CD4-positive, alpha-beta T cell (primary cell): ENCODE data around the gene HOXA13. TPM values are rescaled to one million over a fixed set of nuclear protein-coding genes. Genes with fewer than 3 reads are reported as not detected.

ENCODE experiments used
- ATAC-seq: fragments of 200-7000 bp; cut with Tn5 transposase; one replicate; pipeline ENCODE4 v1.10.0; 2022; ENCODE audit warnings: mild to moderate bottlenecking; ENCODE audit not compliant: poor library complexity
- CTCF ChIA-PET: fragments of 350-600 bp; sonication (Branson Sonifier 250); formaldehyde crosslinking; loops from one replicate; lab custom pipeline; 2021; ENCODE audit warnings: antibody characterized with exemption, inconsistent platforms; lab: Charles Lee
- POLR2A ChIA-PET: fragments of 350-600 bp; sonication (Branson Sonifier 250); formaldehyde crosslinking; loops from one replicate; lab custom pipeline; 2021; ENCODE audit warnings: antibody characterized with exemption, inconsistent platforms; lab: Charles Lee
- DNase-seq, 14 experiments: peaks; one replicate each; pipeline ENCODE4 v3.0.0-alpha.2; 2013 to 2020; ENCODE audit warnings: mixed read lengths in 2 of 14
- H3K27ac ChIP-seq, 2 donors: one replicate each; pipeline versions ENCODE4 v1.5.1 to v1.7.0; 2013; ENCODE audit warnings: low read length in 2 of 2, low read depth in 1 of 2, mild to moderate bottlenecking in 1 of 2
- H3K27me3 ChIP-seq, 2 experiments: 1 replicate in 1 of 2; 2 replicates in 1 of 2; pipeline versions ENCODE4 v1.6.1 to v1.7.0; 2013; ENCODE audit warnings: low read length in 2 of 2, control low read depth in 1 of 2, mild to moderate bottlenecking in 1 of 2, moderate library complexity in 1 of 2; ENCODE audit not compliant: insufficient read depth in 2 of 2, control insufficient read depth in 1 of 2
- H3K36me3 ChIP-seq: one replicate; pipeline ENCODE4 v1.6.1; 2013; ENCODE audit warnings: low read length, control low read depth; ENCODE audit not compliant: insufficient read depth
- H3K4me1 ChIP-seq: one replicate; pipeline ENCODE4 v1.6.1; 2013; ENCODE audit warnings: low read length, control low read depth; ENCODE audit not compliant: insufficient read depth
- H3K4me3 ChIP-seq: one replicate; pipeline ENCODE4 v1.5.1; 2013; ENCODE audit warnings: mild to moderate bottlenecking, low read length, moderate library complexity
- H3K9me3 ChIP-seq, 2 experiments: 1 replicate in 1 of 2; 2 replicates in 1 of 2; pipeline versions ENCODE4 v1.6.1 to v1.7.0; 2013; ENCODE audit warnings: low read length in 2 of 2, mild to moderate bottlenecking in 2 of 2, control low read depth in 1 of 2, moderate library complexity in 1 of 2; ENCODE audit not compliant: control insufficient read depth in 1 of 2, insufficient read depth in 1 of 2
- H3K27ac Mint-ChIP-seq: one replicate; pipeline ENCODE4 v1.8.0; 2020; ENCODE audit warnings: mixed read lengths
- H3K27me3 Mint-ChIP-seq: one replicate; pipeline ENCODE4 v1.8.0; 2021; ENCODE audit warnings: mixed read lengths
- H3K36me3 Mint-ChIP-seq: one replicate; pipeline ENCODE4 v1.8.0; 2021; ENCODE audit warnings: low read depth, mixed read lengths
- H3K4me1 Mint-ChIP-seq: one replicate; pipeline ENCODE4 v1.8.0; 2021; ENCODE audit warnings: low read depth, mixed read lengths
- H3K4me3 Mint-ChIP-seq: one replicate; pipeline ENCODE4 v1.8.0; 2020; ENCODE audit warnings: mild to moderate bottlenecking, mixed read lengths
- H3K9me3 Mint-ChIP-seq: one replicate; pipeline ENCODE4 v1.8.0; 2020; ENCODE audit warnings: mixed read lengths
- intact Hi-C, 2 experiments: fragments of 100-400 bp; cut with DNase I in 1 of 2; cut with micrococcal nuclease in 1 of 2; formaldehyde crosslinking; loops; one replicate each; pipeline versions ENCODE4 v1.15.1 to v1.9.0; 2023 to 2025; cut with DNase I, micrococcal nuclease
- total RNA-seq, 174 experiments: library from RNA in 2 of 174; stranded (reverse) in 2 of 174; gene quantifications; one replicate each; pipeline ENCODE4 v1.2.3 and lab custom pipeline; 2021 to 2026
- TF ChIP-seq, protein P1 (sequence below): fragments of 200-600 bp; IDR thresholded peaks from one replicate; pipeline ENCODE4 v1.8.0; 2022; ENCODE audit warnings: antibody characterized with exemption, mild to moderate bottlenecking

Gene HOXA13
- total RNA-seq, 2 experiments from 2014 or later: not detected

DNA sequence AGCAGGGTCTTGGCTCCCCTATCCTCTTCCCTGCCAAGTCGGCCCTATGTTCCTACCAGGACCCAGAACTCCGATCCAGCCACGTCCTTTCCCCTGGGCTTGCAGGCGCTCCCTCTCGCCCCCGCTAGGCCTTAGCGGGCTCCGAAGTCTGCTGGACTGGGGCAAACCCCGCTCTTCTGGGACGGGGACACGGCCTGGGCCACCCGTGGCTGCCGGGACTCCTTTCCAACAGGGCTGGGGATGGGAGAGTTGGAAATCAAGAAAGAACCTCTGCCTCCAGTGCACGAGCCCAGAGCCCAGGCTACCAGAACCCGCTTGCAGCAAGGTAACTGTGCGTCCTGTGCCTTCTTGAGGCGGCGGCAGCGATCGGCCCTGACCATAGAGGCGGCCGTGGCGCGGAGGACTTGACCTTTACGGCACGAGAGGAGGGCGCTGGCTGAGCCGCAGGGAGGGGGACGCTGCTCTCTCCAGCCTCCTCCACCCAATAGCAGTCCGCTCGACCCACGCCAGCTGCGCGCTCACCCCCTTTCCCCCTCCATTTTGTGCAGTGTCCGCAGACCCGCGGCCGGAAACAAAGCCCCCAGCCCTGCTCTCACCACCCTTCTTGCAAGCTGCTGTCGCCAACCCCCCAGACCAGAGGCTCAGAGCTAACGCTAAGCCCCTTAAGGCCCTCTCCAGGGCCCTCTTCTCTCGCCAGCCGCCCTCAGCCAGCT is 7.9 kb downstream of the HOXA13 start:
- Histone ChIP-seq H3K4me3 (no peak overlapping the region), H3K9me3 (peaks cover 0 to 36% of the 10 kb centered on the region in 2 experiments), H3K36me3 (no peaks in the 10 kb centered on the region), H3K27ac (no peak overlapping the region), H3K4me1 (peaks cover 54% of the 10 kb centered on the region), H3K27me3 (peaks cover 89 to 96% of the 10 kb centered on the region in 2 experiments)
- POLR2A ChIA-PET: interaction anchor here (0.5 to 1.5 kb wide), 5 partner anchors 9 to 419 kb away, joined by 3 to 5 read pairs (median 4); no protein-coding TSS in a partner anchor
- peak overlapping the region; percentile 45 for H3K4me3 Mint-ChIP-seq
- peaks cover 99% of the 10 kb centered on the region for H3K27me3 Mint-ChIP-seq
- H3K9me3 Mint-ChIP-seq: no peaks in the 10 kb centered on the region
- TF ChIP-seq, protein P1, sequence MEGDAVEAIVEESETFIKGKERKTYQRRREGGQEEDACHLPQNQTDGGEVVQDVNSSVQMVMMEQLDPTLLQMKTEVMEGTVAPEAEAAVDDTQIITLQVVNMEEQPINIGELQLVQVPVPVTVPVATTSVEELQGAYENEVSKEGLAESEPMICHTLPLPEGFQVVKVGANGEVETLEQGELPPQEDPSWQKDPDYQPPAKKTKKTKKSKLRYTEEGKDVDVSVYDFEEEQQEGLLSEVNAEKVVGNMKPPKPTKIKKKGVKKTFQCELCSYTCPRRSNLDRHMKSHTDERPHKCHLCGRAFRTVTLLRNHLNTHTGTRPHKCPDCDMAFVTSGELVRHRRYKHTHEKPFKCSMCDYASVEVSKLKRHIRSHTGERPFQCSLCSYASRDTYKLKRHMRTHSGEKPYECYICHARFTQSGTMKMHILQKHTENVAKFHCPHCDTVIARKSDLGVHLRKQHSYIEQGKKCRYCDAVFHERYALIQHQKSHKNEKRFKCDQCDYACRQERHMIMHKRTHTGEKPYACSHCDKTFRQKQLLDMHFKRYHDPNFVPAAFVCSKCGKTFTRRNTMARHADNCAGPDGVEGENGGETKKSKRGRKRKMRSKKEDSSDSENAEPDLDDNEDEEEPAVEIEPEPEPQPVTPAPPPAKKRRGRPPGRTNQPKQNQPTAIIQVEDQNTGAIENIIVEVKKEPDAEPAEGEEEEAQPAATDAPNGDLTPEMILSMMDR: no peak
- H3K4me1 Mint-ChIP-seq: peaks cover 56% of the 10 kb centered on the region
- ATAC-seq (no peak), DNase-seq (no peak)
- intact Hi-C loops: loop anchor here (1.0 to 10.0 kb wide), 4 partner anchors 473 to 993 kb away; partner anchors contain the start of genes HIBADH (in 1 of the 2), JAZF1 (in 1 of the 2) and TAX1BP1 (in 1 of the 2)
- no peak overlapping the region for H3K27ac Mint-ChIP-seq
- CTCF ChIA-PET: interaction anchor here (0.8 to 1.5 kb wide), 3 partner anchors 12 to 41 kb away, joined by 3 to 9 read pairs (median 3); no protein-coding TSS in a partner anchor
- no peaks in the 10 kb centered on the region for H3K36me3 Mint-ChIP-seq

- intact Hi-C loops: loop anchor here in 1 of 2 experiments (10.0 kb wide), 3 partner anchors 474 to 994 kb away; partner anchors contain the start of genes HIBADH, JAZF1 and TAX1BP1
- Histone ChIP-seq H3K27ac (no peak overlapping the region), H3K9me3 (peaks cover 0 to 39% of the 10 kb centered on the region in 2 experiments), H3K4me1 (peaks cover 58% of the 10 kb centered on the region), H3K36me3 (no peaks in the 10 kb centered on the region), H3K4me3 (no peak overlapping the region), H3K27me3 (peaks cover 92 to 96% of the 10 kb centered on the region in 2 experiments)
- Mint-ChIP-seq H3K9me3 (no peaks in the 10 kb centered on the region), H3K27ac (no peak overlapping the region), H3K4me1 (peaks cover 61% of the 10 kb centered on the region), H3K27me3 (peaks cover 99% of the 10 kb centered on the region), H3K4me3 (peak overlapping the region; percentile 45), H3K36me3 (no peaks in the 10 kb centered on the region)
- TF ChIP-seq, protein P1: no peak
- ATAC-seq (no peak), DNase-seq (no peak)
- POLR2A ChIA-PET: no interaction called here
- CTCF ChIA-PET: interaction anchor here (1.1 to 1.5 kb wide), 3 partner anchors 12 to 830 kb away, joined by 3 to 9 read pairs (median 6); no protein-coding TSS in a partner anchor
Observed at GRCh38 chr7:27191161-27191731, 8.6 kb downstream of the HOXA13 start.

- peaks cover 0 to 49% of the 10 kb centered on the region in 2 experiments for H3K9me3 ChIP-seq
- H3K4me3 ChIP-seq: no peak overlapping the region
- TF ChIP-seq, protein P1: no peak
- no peaks in the 10 kb centered on the region for H3K36me3 Mint-ChIP-seq
- CTCF ChIA-PET: interaction anchor here (1.0 to 1.6 kb wide), 4 partner anchors 11 to 831 kb away, joined by 3 to 13 read pairs (median 5); no protein-coding TSS in a partner anchor
- H3K27me3 ChIP-seq: peaks cover 96 to 98% of the 10 kb centered on the region in 2 experiments
- peaks cover 99% of the 10 kb centered on the region for H3K27me3 Mint-ChIP-seq
- peaks cover 72% of the 10 kb centered on the region for H3K4me1 Mint-ChIP-seq
- no peaks in the 10 kb centered on the region for H3K36me3 ChIP-seq
- H3K9me3 Mint-ChIP-seq: no peaks in the 10 kb centered on the region
- POLR2A ChIA-PET: interaction anchor here (0.6 to 2.6 kb wide), 6 partner anchors 11 to 551 kb away, joined by 3 to 8 read pairs (median 4); partner anchors contain the start of gene HOXA9
- peaks cover 69% of the 10 kb centered on the region for H3K4me1 ChIP-seq
- peak overlapping the region; percentile 80 for H3K27ac Mint-ChIP-seq
- H3K4me3 Mint-ChIP-seq: peak overlapping the region; percentile 57
- intact Hi-C loops: loop anchor here in 1 of 2 experiments (5.0 to 10.0 kb wide), 5 partner anchors 38 to 1333 kb away; partner anchors contain the start of genes HIBADH, HOXA3, JAZF1 and TAX1BP1
- ATAC-seq: no peak
- DNase-seq: peak in 1 of 14 experiments; percentile 5
- H3K27ac ChIP-seq: no peak overlapping the region
Observed at GRCh38 chr7:27189997-27190748, 9.7 kb downstream of the HOXA13 start.
